ENCODE data around the gene PLAAT2.

The PLAAT2 gene

DNA sequence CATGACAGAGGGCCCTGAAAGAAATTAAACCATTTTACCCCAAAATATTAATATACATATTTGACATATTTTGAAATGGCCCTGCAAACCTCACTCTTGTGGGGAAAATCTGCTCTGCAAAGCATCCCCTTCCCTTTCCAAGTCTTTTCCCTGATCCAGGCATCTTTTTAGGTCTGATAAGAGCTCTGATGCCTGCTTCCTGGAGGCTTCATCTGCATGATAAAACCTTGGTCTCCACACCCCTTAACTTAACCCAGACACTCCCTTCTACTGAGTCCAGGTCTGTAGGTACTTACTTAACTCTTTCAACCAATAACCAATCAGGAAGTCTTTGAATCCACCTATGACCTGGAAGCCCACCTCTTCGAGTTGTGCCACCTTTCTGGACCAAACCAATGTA is 59.1 kb downstream of the PLAAT2 start:
- TF ChIP-seq JUND (IDR thresholded peaks at IDR 0.05; ENCODE audit: low read depth): no peak
- in situ Hi-C loops (cut with HindIII; ENCODE audit: low pct_unique_long_range_greater_than_20kb, low sequenced_read_pairs): no loop called here
- DNase-seq (ENCODE audit: low read depth in 1 of 2, low spot score in 1 of 2): no peak

GRCh38 chr11:63503492-63503891 is 59.7 kb downstream of the PLAAT2 start:
- no peak for DNase-seq (ENCODE audit: low read depth in 1 of 2, low spot score in 1 of 2)
- in situ Hi-C loops (cut with HindIII; ENCODE audit: low pct_unique_long_range_greater_than_20kb, low sequenced_read_pairs): no loop called here
- TF ChIP-seq JUND (IDR thresholded peaks at IDR 0.05; ENCODE audit: low read depth): no peak
